Measurements from ENCODE around the gene TIPIN. TPM values are rescaled to one million over a fixed set of nuclear protein-coding genes. Genes with fewer than 3 reads are reported as not detected.

TIPIN gene
- 10.8 and 11.5 TPM in 2 replicates for total RNA-seq

DNA sequence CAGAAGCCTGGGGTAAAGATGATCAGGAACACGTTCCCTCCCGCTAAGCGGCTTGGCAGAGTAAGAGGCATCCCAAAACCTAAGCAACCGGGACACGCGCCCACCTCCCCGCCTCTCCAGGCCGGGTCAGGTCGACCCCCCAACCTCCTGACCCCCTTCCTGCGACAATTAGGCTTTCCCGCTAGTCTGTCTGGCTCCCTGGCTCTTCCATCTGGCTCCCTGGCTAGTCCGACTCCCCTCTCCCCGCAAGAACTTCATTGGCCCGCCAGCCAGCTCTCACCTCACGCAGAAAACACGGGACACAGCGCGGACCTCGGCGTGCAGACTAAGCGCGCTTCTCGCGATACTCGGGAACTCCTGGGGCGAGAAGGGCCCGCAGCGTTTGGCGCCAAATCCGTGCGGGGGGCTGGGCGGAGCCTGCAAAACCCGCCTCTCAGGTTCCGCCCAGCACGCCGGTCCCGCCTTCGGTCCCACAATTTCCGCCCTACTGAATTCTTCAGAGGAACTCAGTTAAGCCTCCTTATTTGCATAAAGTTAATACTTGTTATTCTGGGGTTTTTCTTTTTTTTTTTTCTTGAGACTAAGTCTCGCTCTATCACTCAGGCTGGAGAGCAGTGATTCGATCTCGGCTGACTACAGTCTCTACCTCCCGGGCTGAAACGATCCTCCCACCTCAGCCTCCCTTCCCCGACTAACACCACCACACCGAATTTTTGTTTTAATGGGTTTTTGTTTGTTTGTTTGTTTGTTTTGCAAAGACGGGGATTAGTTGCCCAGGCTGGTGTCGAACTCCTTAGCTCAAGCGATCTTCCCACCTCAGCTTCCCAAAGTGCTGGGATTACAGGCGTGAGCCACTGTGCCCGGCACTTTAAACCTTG is at the start of gene TIPIN:
TSS of gene TIPIN (minus strand) at position 327 of the 878 bp plus-strand sequence. CDS start 3,738 bp downstream, outside the sequence.
- Mint-ChIP-seq H3K4me1 (peaks cover 24% of the 10 kb centered on the region), H3K4me3 (peak within 1 kb of the TSS; percentile 98), H3K36me3 (ENCODE audit: low read depth) (peaks cover 15% of the 10 kb centered on the region), H3K9me3 (no peaks in the 10 kb centered on the region), H3K27me3 (no peaks in the 10 kb centered on the region), H3K27ac (peak within 1 kb of the TSS; percentile 95)
- DNase-seq (peak; percentile 92), ATAC-seq (ENCODE audit: low read depth) (peak; percentile 94)
- CTCF ChIA-PET = no interaction called here
- POLR2A ChIA-PET = interaction anchor here (0.6 to 4.5 kb wide), 10 partner anchors 25 to 148 kb away, joined by 3 to 24 read pairs (median 6); partner anchors contain the start of genes DIS3L, MAP2K1, RPL4 and SNAPC5
- TF ChIP-seq, protein P1, sequence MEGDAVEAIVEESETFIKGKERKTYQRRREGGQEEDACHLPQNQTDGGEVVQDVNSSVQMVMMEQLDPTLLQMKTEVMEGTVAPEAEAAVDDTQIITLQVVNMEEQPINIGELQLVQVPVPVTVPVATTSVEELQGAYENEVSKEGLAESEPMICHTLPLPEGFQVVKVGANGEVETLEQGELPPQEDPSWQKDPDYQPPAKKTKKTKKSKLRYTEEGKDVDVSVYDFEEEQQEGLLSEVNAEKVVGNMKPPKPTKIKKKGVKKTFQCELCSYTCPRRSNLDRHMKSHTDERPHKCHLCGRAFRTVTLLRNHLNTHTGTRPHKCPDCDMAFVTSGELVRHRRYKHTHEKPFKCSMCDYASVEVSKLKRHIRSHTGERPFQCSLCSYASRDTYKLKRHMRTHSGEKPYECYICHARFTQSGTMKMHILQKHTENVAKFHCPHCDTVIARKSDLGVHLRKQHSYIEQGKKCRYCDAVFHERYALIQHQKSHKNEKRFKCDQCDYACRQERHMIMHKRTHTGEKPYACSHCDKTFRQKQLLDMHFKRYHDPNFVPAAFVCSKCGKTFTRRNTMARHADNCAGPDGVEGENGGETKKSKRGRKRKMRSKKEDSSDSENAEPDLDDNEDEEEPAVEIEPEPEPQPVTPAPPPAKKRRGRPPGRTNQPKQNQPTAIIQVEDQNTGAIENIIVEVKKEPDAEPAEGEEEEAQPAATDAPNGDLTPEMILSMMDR (IDR thresholded peaks at IDR 0.05) = no peak
- intact Hi-C loops (cut with micrococcal nuclease) = loop anchor here (1.0 kb wide), 6 partner anchors 13 to 148 kb away; partner anchors contain the start of genes MAP2K1, RPL4 and SNAPC5

DNA sequence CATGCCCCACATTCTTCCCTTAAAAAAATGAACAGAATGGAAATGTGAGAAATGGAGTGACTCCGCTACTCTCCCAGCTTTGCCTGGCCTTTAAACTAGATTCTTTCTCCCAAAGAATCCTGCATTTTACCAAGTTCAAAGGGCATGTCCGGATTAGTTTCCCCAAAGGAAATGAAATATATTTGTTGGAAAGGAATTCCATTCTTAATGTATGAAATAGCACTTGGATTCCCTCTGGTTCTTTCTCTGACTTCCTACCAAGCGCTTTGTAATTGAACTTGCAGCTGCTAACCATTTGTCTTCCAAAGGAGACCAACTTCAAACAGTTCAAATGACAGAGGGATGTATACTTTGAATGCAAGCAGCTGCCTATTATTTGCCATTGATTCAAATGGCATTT is 49.1 kb upstream of the TIPIN start:
- H3K4me1 Mint-ChIP-seq = peaks cover 80% of the 10 kb centered on the region
- ChIA-PET POLR2A (no interaction called here), CTCF (no interaction called here)
- peaks cover 5% of the 10 kb centered on the region for H3K36me3 Mint-ChIP-seq (ENCODE audit: low read depth)
- DNase-seq = no peak
- no peaks in the 10 kb centered on the region for H3K27me3 Mint-ChIP-seq
- TF ChIP-seq, protein P1 (IDR thresholded peaks at IDR 0.05) = no peak
- H3K4me3 Mint-ChIP-seq = no peak overlapping the region
- H3K9me3 Mint-ChIP-seq = no peaks in the 10 kb centered on the region
- intact Hi-C loops (cut with micrococcal nuclease) = no loop called here
- no peak for ATAC-seq (ENCODE audit: low read depth)
- no peak overlapping the region for H3K27ac Mint-ChIP-seq

- Mint-ChIP-seq H3K27ac (no peak overlapping the region), H3K27me3 (no peaks in the 10 kb centered on the region), H3K36me3 (ENCODE audit: low read depth) (peaks cover 5% of the 10 kb centered on the region), H3K4me3 (no peak overlapping the region), H3K9me3 (no peaks in the 10 kb centered on the region), H3K4me1 (peaks cover 80% of the 10 kb centered on the region)
- DNase-seq = no peak
- ATAC-seq (ENCODE audit: low read depth) = no peak
- TF ChIP-seq, protein P1 (IDR thresholded peaks at IDR 0.05) = no peak
- intact Hi-C loops (cut with micrococcal nuclease) = no loop called here
- CTCF ChIA-PET = interaction anchor here (0.9 to 1.1 kb wide), 2 partner anchors 19 to 93 kb away, joined by 3 read pairs; partner anchors contain the start of gene SNAPC5
- POLR2A ChIA-PET = no interaction called here
Observed at GRCh38 chr15:66405007-66405406, 48.5 kb upstream of the TIPIN start.

DNA sequence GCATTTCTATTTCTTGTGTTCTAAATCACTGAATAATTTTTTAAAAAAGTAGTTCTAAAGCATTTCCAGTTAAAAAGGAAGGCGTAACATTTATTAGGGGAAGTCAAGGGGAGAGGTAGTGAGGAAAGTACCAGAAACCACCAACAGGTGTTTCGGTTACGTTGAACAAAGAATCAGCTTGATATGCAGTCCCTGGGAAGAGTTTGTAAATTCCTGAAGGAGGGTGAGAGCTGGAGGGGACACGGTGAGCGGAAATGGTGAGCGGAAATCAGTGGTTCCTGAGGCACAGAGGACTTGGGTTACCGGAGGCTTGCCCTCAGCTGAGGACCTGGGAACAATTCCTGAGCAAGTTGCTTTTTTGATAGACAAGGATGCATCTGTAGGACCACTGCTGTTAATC is 48.0 kb upstream of the TIPIN start:
- intact Hi-C loops (cut with micrococcal nuclease) = no loop called here

More for the DNA sequence above, 48.0 kb upstream of the TIPIN start:
- H3K27me3 Mint-ChIP-seq = no peaks in the 10 kb centered on the region
- ATAC-seq (ENCODE audit: low read depth) (no peak), DNase-seq (no peak)
- CTCF ChIA-PET = interaction anchor here (0.9 to 1.1 kb wide), 2 partner anchors 18 to 93 kb away, joined by 3 read pairs; partner anchors contain the start of gene SNAPC5
- POLR2A ChIA-PET = no interaction called here
- H3K36me3 Mint-ChIP-seq (ENCODE audit: low read depth) = peaks cover 2% of the 10 kb centered on the region
- peaks cover 75% of the 10 kb centered on the region for H3K4me1 Mint-ChIP-seq
- H3K27ac Mint-ChIP-seq = no peak overlapping the region
- peak overlapping the region; percentile 5 for H3K4me3 Mint-ChIP-seq
- TF ChIP-seq, protein P1 (IDR thresholded peaks at IDR 0.05) = no peak
- H3K9me3 Mint-ChIP-seq = no peaks in the 10 kb centered on the region
